BLaER1 treated with 17β-estradiol and CSF1 and Interleukin-3, amounts not matched to agents 10 nM and 100 nM (cell line): ENCODE results near the gene MYLK.
"Not testable (repeated sequence)": the region's sequence is repeated elsewhere in the genome, so short reads cannot be mapped to it uniquely, and the experiment has no call there.

Source experiments
- H3K27ac ChIP-seq, 11 experiments: shearing (Covaris generic); formaldehyde crosslinking; 2 replicates each; pipeline ENCODE4 v1.8.1; 2022
- H3K27me3 ChIP-seq, 11 experiments: shearing (Covaris generic); formaldehyde crosslinking; 2 replicates each; pipeline ENCODE4 v1.8.1; 2022
- H3K36me3 ChIP-seq, 11 experiments: shearing (Covaris generic); formaldehyde crosslinking; 2 replicates each; pipeline ENCODE4 v1.8.1; 2022
- H3K4me1 ChIP-seq, 10 experiments: shearing (Covaris generic); formaldehyde crosslinking; 2 replicates each; pipeline ENCODE4 v1.8.1; 2022
- H3K4me2 ChIP-seq, 11 experiments: shearing (Covaris generic); formaldehyde crosslinking; 2 replicates each; pipeline ENCODE4 v1.8.1; 2022
- H3K4me3 ChIP-seq, 10 experiments: shearing (Covaris generic); formaldehyde crosslinking; 2 replicates each; pipeline ENCODE4 v1.8.1; 2022
- H3K9ac ChIP-seq, 11 experiments: shearing (Covaris generic); formaldehyde crosslinking; 2 replicates each; pipeline ENCODE4 v1.8.1; 2022
- H3K9me3 ChIP-seq, 11 experiments: shearing (Covaris generic); formaldehyde crosslinking; replicated peaks in 1 of 11; 2 replicates each; pipeline ENCODE4 v1.8.1; 2022
- H4K20me1 ChIP-seq, 11 experiments: shearing (Covaris generic); formaldehyde crosslinking; 2 replicates each; pipeline ENCODE4 v1.8.1; 2022
- Cebpa-rat ChIP-seq, 11 experiments: shearing (Covaris generic); IDR thresholded peaks; 2 replicates each; pipeline ENCODE4 v1.8.1; 2022

The MYLK gene

DNA sequence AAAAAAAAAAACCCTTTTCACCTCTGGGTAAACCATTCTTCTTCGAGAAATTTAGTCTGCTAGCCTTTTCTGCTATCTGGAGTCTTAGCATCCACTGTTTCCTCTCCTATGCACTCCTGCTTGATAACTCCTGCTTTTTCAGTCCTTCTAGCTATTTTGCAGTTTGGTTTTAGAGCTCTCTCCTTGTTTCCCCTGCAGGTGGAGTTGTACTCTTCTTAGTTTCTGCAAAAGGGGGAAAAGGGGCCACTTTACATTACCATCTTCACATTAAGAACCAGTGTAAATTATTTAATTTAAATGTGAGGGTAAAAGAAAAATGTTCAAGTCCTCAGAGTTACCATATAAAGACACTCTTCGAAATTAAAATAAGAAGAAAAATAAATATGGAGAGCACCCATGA lies 23.6 kb upstream of the MYLK start:
- no peak overlapping the region for H3K27ac ChIP-seq
- H3K4me3 ChIP-seq: no peak overlapping the region
- no peak overlapping the region for H3K9ac ChIP-seq
- H4K20me1 ChIP-seq: no peaks in the 10 kb centered on the region
- no peaks in the 10 kb centered on the region for H3K27me3 ChIP-seq
- no peak for TF ChIP-seq Cebpa-rat (IDR thresholded peaks at IDR 0.05)
- peaks cover 0 to 4% (median 0%) of the 10 kb centered on the region in 11 experiments; a peak in 1 of 22 replicates for H3K36me3 ChIP-seq
- H3K4me2 ChIP-seq: peak overlapping the region in 4 of 11 experiments; percentile 17 to 40 (median 28); a peak in 5 of 22 replicates
- peaks cover 0 to 18% (median 0%) of the 10 kb centered on the region in 10 experiments; a peak in 7 of 20 replicates for H3K4me1 ChIP-seq
- no peaks in the 10 kb centered on the region for H3K9me3 ChIP-seq

DNA sequence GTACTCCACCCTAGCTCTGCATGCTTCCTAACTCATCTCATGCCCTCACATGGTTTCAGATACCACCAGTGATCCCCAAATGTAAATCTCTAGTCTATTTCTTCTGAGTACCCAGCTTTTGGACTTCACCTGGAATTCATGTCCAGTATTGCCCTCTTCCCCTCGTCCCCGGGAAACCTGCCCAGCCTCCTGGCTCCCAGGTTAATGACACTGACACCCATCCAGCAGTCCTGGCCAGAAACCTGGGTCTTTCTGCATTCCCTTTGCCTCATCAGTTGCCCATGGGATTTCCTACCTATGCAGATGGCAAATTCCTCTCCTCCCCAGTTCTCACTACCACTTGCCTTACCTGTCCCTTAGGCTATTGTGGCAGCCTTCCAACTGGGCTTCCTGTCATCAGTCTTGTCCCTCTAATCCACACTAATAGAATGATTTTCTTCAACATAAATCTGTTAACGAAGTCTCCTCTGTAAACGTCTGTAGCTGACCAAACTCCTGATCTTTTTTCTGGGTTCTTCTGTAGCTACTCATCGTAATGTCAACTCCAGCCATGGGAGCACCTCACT lies 15.3 kb upstream of the MYLK start:
- TF ChIP-seq Cebpa-rat (IDR thresholded peaks at IDR 0.05): no peak

DNA sequence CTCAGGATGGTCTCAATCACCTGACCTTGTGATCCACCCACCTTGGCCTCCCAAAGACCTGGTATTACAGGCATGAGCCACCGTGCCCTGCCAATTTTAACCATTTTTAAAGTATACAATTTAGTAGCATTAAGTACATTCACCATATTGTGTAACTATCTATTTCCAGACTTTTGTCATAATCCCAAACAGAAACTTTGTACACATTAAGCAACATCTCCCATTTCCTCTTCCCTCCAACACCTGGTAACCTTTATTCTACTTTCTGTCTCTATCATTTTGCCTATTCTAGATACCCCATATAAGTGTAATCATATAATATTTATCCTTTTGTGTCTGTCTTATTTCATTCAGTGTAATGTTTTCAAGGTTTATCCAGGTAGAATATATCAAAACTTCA lies 8.9 kb upstream of the MYLK start:
- H3K4me3 ChIP-seq: no peak overlapping the region
- H3K4me1 ChIP-seq: peaks cover 8 to 28% (median 21%) of the 10 kb centered on the region in 10 experiments; a peak in 18 of 20 replicates
- H3K4me2 ChIP-seq: no peak overlapping the region
- TF ChIP-seq Cebpa-rat (IDR thresholded peaks at IDR 0.05): no peak
- no peaks in the 10 kb centered on the region for H4K20me1 ChIP-seq
- H3K9ac ChIP-seq: no peak overlapping the region
- H3K36me3 ChIP-seq: peaks cover 0 to 9% (median 0%) of the 10 kb centered on the region in 11 experiments; a peak in 6 of 22 replicates
- no peaks in the 10 kb centered on the region for H3K27me3 ChIP-seq
- H3K27ac ChIP-seq: no peak overlapping the region
- H3K9me3 ChIP-seq: peaks cover 54 to 68% (median 60%) of the 10 kb centered on the region in 11 experiments

More for the DNA sequence above, 15.3 kb upstream of the MYLK start:
- H3K36me3 ChIP-seq: no peaks in the 10 kb centered on the region
- H4K20me1 ChIP-seq: no peaks in the 10 kb centered on the region
- H3K4me3 ChIP-seq: no peak overlapping the region
- H3K4me1 ChIP-seq: peaks cover 8 to 28% (median 21%) of the 10 kb centered on the region in 10 experiments; a peak in 18 of 20 replicates
- no peak overlapping the region for H3K9ac ChIP-seq
- H3K27ac ChIP-seq: no peak overlapping the region
- peaks cover under 1 to 6% (median 2%) of the 10 kb centered on the region in 11 experiments for H3K9me3 ChIP-seq
- H3K4me2 ChIP-seq: no peak overlapping the region
- no peaks in the 10 kb centered on the region for H3K27me3 ChIP-seq

DNA sequence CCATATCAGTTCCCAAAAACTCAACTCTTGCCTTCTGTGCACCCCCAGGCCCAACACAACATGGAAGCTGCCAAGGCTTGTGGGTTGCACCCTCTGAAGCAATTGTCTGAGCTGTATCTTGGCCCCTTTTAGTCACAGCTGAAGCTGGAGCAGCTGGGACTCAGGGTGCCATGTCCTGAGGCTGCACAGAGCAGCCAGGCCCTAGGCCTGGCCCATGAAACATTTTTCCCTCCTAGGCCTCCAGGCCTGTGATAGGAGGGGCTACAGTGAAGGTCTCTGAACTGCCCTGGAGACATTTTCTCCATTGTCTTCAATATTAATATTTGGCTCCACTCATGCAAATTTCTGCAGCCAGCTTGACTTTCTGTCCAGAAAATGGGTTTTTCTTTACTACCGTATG lies 8.1 kb upstream of the MYLK start:
- TF ChIP-seq Cebpa-rat (IDR thresholded peaks at IDR 0.05): no peak
- H3K4me2 ChIP-seq: no peak overlapping the region
- H3K9me3 ChIP-seq: peaks cover 54 to 68% (median 60%) of the 10 kb centered on the region in 11 experiments
- peaks cover 8 to 27% (median 21%) of the 10 kb centered on the region in 10 experiments; a peak in 18 of 20 replicates for H3K4me1 ChIP-seq
- peaks cover 0 to 9% (median 0%) of the 10 kb centered on the region in 11 experiments; a peak in 6 of 22 replicates for H3K36me3 ChIP-seq
- H3K4me3 ChIP-seq: peak overlapping the region in 2 of 10 experiments; percentile 2 to 10; a peak in 2 of 20 replicates
- no peaks in the 10 kb centered on the region for H3K27me3 ChIP-seq
- H4K20me1 ChIP-seq: no peaks in the 10 kb centered on the region
- no peak overlapping the region for H3K9ac ChIP-seq
- H3K27ac ChIP-seq: no peak overlapping the region

DNA sequence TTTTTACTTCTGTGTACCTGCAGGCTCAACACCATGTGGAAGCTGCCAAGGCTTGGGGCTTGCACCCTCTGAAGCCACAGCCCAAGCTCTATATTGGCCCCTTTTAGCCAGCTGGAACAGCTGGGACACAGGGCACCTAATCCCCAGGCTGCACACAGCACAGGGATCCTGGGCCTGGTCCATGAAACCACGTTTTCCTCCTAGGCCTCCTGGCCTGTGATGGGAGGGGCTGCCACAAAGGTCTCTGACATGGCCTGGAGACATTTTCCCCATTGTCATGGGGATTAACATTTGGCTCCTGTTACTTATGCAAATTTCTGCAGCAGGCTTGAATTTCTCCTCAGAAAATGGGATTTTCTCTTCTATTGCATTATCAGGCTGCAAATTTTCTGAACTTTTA lies 6.9 kb upstream of the MYLK start:
- not testable (repeated sequence) for H3K9ac ChIP-seq, H3K27me3 ChIP-seq, H3K4me2 ChIP-seq, H4K20me1 ChIP-seq, H3K4me3 ChIP-seq, H3K36me3 ChIP-seq, H3K27ac ChIP-seq
- Histone ChIP-seq H3K4me1 (peaks cover 8 to 15% (median 14%) of the 10 kb centered on the region in 10 experiments; a peak in 18 of 20 replicates), H3K9me3 (peaks cover 54 to 68% (median 60%) of the 10 kb centered on the region in 11 experiments)

DNA sequence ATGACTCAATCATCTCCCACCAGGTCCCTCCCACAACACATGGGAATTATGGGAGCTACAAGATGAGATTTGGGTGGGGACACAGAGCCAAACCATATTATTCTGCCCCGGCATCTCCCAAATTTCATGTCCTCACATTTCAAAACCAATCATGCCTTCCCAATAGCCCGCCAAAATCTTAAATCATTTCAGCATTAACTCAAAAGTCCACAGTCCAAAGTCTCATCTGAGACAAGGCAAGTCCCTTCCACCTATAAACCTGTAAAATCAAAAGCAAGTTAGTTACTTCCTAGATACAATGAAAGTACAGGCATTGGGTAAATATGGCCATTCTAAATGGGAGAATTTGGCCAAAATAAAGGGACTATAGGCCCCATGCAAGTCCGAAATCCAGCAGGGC lies 6.0 kb upstream of the MYLK start:
- H4K20me1 ChIP-seq, H3K27me3 ChIP-seq, H3K4me2 ChIP-seq, H3K27ac ChIP-seq, H3K9ac ChIP-seq, H3K36me3 ChIP-seq, H3K4me3 ChIP-seq, H3K4me1 ChIP-seq: not testable (repeated sequence)
- H3K9me3 ChIP-seq: peaks cover 54 to 68% (median 60%) of the 10 kb centered on the region in 11 experiments

DNA sequence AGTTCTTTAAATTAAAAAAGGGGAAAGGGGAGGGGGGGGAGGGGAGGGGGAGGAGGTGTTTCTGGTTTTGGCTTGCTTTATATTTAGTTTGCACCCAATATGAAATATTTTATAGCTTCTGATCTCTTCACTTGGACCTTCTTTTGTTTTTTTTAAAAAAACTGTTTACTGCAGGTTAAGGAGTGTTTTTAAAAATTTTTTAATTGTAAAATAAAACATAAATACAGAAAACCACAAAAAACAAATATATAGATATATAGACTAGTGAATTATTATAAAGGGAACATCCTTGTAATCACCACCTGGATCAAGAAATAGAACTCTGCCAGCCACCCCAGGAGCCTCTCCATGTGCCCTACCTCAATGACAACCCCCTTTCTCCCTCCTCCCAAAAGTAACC lies 861 bp upstream of the MYLK start:
- H3K9ac ChIP-seq: no peak overlapping the region
- peak overlapping the region in 8 of 11 experiments; percentile 85 to 99 (median 93); a peak in 11 of 22 replicates for H3K4me2 ChIP-seq
- H3K27ac ChIP-seq: no peak overlapping the region
- H3K9me3 ChIP-seq: peaks cover 9 to 19% (median 15%) of the 10 kb centered on the region in 11 experiments
- no peak for TF ChIP-seq Cebpa-rat (IDR thresholded peaks at IDR 0.05)
- H3K4me3 ChIP-seq: peak overlapping the region in 5 of 10 experiments; percentile 67 to 78 (median 71); a peak in 6 of 20 replicates
- H3K27me3 ChIP-seq: peaks cover 0 to 13% (median 0%) of the 10 kb centered on the region in 11 experiments; a peak in 6 of 22 replicates
- peaks cover 0 to 6% (median 0%) of the 10 kb centered on the region in 11 experiments; a peak in 2 of 22 replicates for H4K20me1 ChIP-seq
- peaks cover 6 to 45% (median 34%) of the 10 kb centered on the region in 10 experiments; a peak in 17 of 20 replicates for H3K4me1 ChIP-seq
- peaks cover 0 to 8% (median 0%) of the 10 kb centered on the region in 11 experiments; a peak in 2 of 22 replicates for H3K36me3 ChIP-seq

DNA sequence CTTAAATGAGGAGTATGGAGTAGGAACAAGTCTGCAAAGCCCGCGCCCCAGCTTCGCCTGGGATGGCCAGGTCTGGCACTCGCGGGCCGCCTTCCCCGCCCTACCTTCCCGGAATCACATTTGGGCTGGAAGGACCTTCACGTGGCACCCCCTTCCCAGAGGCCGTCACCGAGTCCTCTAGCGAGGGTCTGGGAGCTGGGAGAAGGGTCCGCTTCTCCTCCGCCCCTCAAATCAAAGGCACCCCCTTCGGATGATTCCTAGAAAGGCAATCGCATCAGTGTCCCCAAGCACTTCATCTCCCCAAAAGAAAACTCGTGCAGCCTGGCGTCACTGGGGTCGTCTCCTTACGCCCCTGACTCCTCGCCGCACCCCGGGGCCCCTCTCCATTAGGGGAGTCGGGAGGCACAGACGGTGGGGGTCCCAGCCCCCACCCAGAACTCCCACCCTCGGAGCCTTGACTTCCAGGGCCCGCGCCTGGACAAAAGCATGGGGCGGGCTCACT lies 380 bp downstream of the MYLK start:
- Histone ChIP-seq H3K36me3 (peaks cover 0 to 13% (median 0%) of the 10 kb centered on the region in 11 experiments; a peak in 4 of 22 replicates), H3K4me2 (peak overlapping the region; percentile 87 to 100 (median 96)), H3K27ac (peak overlapping the region in 9 of 11 experiments; percentile 46 to 82 (median 74); a peak in 18 of 22 replicates), H3K4me3 (peak overlapping the region; percentile 60 to 78 (median 70)), H3K9me3 (peaks cover 0 to 7% (median 4%) of the 10 kb centered on the region in 11 experiments; a peak in 10 of 22 replicates), H3K9ac (peak overlapping the region; percentile 63 to 88 (median 76); a peak in 21 of 22 replicates), H4K20me1 (peaks cover 0 to 6% (median 0%) of the 10 kb centered on the region in 11 experiments; a peak in 2 of 22 replicates), H3K4me1 (peaks cover 6 to 45% (median 34%) of the 10 kb centered on the region in 10 experiments; a peak in 17 of 20 replicates), H3K27me3 (peaks cover 0 to 13% (median 0%) of the 10 kb centered on the region in 11 experiments; a peak in 6 of 22 replicates)
- no peak for TF ChIP-seq Cebpa-rat (IDR thresholded peaks at IDR 0.05)

DNA sequence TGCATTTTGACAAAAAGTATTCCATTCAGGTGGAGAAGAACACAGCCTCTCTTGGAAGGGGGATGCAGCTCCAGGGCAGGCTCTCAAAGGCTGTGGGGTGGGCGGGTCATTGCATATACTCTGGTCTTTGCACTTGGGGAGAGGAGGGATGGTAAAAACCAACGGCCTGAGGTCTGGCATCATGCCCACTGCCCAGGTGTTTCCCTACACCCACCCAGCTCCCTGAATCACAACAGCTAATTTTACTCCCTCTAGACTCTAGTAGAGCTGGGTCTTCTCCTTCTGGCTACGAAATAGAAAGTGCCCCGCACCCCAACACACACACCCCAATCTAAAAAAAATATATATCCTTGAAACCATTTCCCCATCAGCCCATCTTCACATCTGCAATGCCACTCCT lies 1.0 kb downstream of the MYLK start:
- H3K27ac ChIP-seq: peak overlapping the region in 6 of 11 experiments; percentile 69 to 82 (median 80); a peak in 11 of 22 replicates
- H3K4me2 ChIP-seq: peak overlapping the region; percentile 87 to 100 (median 96)
- peaks cover 6 to 45% (median 35%) of the 10 kb centered on the region in 10 experiments; a peak in 17 of 20 replicates for H3K4me1 ChIP-seq
- peak overlapping the region; percentile 60 to 78 (median 70) for H3K4me3 ChIP-seq
- H3K9me3 ChIP-seq: peaks cover 0 to under 1% (median 0%) of the 10 kb centered on the region in 11 experiments; a peak in 1 of 22 replicates
- peaks cover 0 to 13% (median 0%) of the 10 kb centered on the region in 11 experiments; a peak in 6 of 22 replicates for H3K27me3 ChIP-seq
- H3K9ac ChIP-seq: peak overlapping the region in 8 of 11 experiments; percentile 75 to 88 (median 80); a peak in 14 of 22 replicates
- peaks cover 0 to 8% (median 0%) of the 10 kb centered on the region in 11 experiments; a peak in 2 of 22 replicates for H4K20me1 ChIP-seq
- peaks cover 0 to 17% (median 0%) of the 10 kb centered on the region in 11 experiments; a peak in 7 of 22 replicates for H3K36me3 ChIP-seq
- no peak for TF ChIP-seq Cebpa-rat (IDR thresholded peaks at IDR 0.05)
